Panc1 (cell line): Measurements from ENCODE around the gene CROT.

Experiments used
- POLR2AphosphoS5 ChIP-seq: IDR thresholded peaks from 2 replicates; pipeline ENCODE4 v1.6.1; 2012; ENCODE audit warnings: mild to moderate bottlenecking, low read depth, low read length, moderate library complexity
- TF ChIP-seq, protein P1 (sequence below): fragments of 450-650 bp; IDR thresholded peaks from 2 replicates; pipeline ENCODE4 v1.5.1; 2017; ENCODE audit warnings: mild to moderate bottlenecking
- TF ChIP-seq, protein P2 (sequence below), 2 experiments: IDR thresholded peaks; 2 replicates each; pipeline ENCODE4 v1.6.1; 2011 to 2012; ENCODE audit warnings: low read depth in 2 of 2, control low read depth in 1 of 2, low read length in 1 of 2, mild to moderate bottlenecking in 1 of 2, moderate library complexity in 1 of 2; ENCODE audit not compliant: insufficient read depth in 1 of 2

GRCh38 chr7:87435546-87435945, 90.1 kb downstream of the CROT start:
- TF ChIP-seq POLR2AphosphoS5, result no peak
- TF ChIP-seq, protein P1, sequence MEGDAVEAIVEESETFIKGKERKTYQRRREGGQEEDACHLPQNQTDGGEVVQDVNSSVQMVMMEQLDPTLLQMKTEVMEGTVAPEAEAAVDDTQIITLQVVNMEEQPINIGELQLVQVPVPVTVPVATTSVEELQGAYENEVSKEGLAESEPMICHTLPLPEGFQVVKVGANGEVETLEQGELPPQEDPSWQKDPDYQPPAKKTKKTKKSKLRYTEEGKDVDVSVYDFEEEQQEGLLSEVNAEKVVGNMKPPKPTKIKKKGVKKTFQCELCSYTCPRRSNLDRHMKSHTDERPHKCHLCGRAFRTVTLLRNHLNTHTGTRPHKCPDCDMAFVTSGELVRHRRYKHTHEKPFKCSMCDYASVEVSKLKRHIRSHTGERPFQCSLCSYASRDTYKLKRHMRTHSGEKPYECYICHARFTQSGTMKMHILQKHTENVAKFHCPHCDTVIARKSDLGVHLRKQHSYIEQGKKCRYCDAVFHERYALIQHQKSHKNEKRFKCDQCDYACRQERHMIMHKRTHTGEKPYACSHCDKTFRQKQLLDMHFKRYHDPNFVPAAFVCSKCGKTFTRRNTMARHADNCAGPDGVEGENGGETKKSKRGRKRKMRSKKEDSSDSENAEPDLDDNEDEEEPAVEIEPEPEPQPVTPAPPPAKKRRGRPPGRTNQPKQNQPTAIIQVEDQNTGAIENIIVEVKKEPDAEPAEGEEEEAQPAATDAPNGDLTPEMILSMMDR, result no peak
- TF ChIP-seq, protein P2, sequence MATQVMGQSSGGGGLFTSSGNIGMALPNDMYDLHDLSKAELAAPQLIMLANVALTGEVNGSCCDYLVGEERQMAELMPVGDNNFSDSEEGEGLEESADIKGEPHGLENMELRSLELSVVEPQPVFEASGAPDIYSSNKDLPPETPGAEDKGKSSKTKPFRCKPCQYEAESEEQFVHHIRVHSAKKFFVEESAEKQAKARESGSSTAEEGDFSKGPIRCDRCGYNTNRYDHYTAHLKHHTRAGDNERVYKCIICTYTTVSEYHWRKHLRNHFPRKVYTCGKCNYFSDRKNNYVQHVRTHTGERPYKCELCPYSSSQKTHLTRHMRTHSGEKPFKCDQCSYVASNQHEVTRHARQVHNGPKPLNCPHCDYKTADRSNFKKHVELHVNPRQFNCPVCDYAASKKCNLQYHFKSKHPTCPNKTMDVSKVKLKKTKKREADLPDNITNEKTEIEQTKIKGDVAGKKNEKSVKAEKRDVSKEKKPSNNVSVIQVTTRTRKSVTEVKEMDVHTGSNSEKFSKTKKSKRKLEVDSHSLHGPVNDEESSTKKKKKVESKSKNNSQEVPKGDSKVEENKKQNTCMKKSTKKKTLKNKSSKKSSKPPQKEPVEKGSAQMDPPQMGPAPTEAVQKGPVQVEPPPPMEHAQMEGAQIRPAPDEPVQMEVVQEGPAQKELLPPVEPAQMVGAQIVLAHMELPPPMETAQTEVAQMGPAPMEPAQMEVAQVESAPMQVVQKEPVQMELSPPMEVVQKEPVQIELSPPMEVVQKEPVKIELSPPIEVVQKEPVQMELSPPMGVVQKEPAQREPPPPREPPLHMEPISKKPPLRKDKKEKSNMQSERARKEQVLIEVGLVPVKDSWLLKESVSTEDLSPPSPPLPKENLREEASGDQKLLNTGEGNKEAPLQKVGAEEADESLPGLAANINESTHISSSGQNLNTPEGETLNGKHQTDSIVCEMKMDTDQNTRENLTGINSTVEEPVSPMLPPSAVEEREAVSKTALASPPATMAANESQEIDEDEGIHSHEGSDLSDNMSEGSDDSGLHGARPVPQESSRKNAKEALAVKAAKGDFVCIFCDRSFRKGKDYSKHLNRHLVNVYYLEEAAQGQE (IDR thresholded peaks at IDR 0.05; ENCODE audit: insufficient read depth in 1 of 2, low read depth in 2 of 2, low read length in 1 of 2), result no peak
